Measurements from ENCODE around the gene NUP153. TPM values are rescaled to one million over a fixed set of nuclear protein-coding genes. Genes with fewer than 3 reads are reported as not detected.
A peak's percentile ranks its signal among the peaks of the same experiment; 100 is the strongest.
"Not testable (repeated sequence)": the region's sequence is repeated elsewhere in the genome, so short reads cannot be mapped to it uniquely, and the experiment has no call there.

The NUP153 gene
- polyA plus RNA-seq, 4 donors, result 7.6 to 31.6 (median 8.6) TPM

DNA sequence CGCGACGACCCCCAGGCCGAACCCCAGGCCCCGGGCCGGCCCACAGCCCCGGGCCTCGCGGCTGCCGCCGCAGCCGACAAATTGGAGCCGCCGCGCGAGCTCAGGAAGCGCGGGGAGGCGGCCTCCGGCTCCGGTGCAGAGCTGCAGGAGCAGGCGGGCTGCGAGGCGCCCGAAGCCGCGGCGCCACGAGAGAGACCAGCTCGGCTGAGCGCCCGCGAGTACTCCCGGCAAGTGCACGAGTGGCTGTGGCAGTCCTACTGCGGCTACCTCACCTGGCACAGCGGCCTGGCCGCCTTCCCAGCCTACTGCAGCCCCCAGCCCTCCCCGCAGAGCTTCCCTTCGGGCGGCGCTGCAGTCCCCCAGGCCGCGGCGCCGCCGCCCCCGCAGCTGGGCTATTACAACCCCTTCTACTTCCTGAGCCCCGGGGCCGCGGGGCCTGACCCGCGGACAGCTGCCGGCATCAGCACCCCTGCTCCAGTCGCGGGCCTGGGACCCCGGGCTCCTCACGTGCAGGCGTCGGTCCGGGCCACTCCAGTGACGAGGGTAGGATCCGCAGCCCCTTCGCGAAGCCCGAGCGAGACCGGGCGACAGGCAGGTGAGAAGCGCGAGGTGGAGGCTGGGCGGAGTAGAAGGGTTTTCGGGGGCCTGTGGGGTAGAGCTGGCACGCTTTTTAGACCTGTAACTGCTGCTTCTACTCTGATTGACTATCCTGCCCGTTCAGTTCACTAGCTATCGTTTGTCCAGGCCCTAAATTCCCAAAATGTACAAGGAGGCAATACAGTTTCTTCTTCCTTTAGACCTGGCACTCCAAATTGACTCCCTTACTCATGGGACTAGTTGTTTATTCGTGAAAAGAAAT, 106.0 kb downstream of the NUP153 start:
- FAIRE-seq (no peak), DNase-seq (peak; percentile 45 to 81)
- Histone ChIP-seq H3K27ac (ENCODE audit: low read depth in 1 of 3, low read length in 2 of 3) (peak overlapping the region; percentile 70 to 97 (median 90)), H3K4me1 (ENCODE audit: control insufficient read depth in 3 of 3, insufficient read depth in 2 of 3, low read depth in 1 of 3, low read length in 2 of 3) (peaks cover 2 to 4% (median 3%) of the 10 kb centered on the region in 3 donors), H3K27me3 (ENCODE audit: control insufficient read depth in 3 of 3, insufficient read depth in 3 of 3, low read length in 3 of 3) (no peaks in the 10 kb centered on the region), H3K9me3 (ENCODE audit: control insufficient read depth in 2 of 2, insufficient read depth in 1 of 2, low read depth in 1 of 2, low read length in 1 of 2) (peaks cover 0 to 3% of the 10 kb centered on the region in 2 donors), H3K36me3 (ENCODE audit: control insufficient read depth in 3 of 3, insufficient read depth in 2 of 3, low read depth in 1 of 3, low read length in 3 of 3) (peaks cover under 1 to 12% (median 4%) of the 10 kb centered on the region in 3 donors), H3K4me3 (ENCODE audit: low read depth in 1 of 3, low read length in 3 of 3) (peak overlapping the region; percentile 74 to 94 (median 79))
- 0 to 1% (median 0%) methylated on average over 63 to 77 of the region's 77 CpGs for WGBS, 3 donors

DNA sequence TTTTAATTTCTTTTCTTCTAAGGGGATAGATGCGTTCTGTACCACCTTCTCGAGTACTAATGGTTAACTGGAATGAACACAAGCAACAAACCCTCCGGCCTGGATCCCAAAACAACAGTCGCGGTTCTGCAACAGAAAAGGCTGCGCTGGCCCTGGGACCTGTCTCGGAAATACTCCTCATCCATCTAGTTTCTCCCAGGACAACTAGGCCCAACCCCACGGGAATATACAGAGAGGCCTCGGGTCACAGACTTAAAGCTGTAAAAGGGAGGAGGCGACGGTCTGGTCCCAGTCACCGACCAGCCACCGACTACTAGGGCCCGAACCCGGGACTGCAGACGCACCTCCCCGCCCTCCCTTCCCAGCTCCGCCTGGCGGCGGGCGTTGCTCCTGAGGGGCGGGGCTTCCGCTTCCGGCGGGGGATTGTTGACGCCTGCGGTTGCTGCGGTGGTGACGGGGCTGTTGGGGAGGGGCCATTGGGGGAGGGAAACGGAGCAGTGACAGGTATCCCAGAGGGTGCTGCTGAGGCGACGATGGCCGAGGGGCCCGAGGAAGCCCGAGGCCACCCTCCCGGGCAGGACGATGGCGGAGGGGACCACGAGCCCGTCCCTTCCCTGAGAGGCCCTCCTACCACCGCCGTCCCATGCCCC, 106.7 kb downstream of the NUP153 start, which contains the start of gene FAM8A1:
TSS of gene FAM8A1 (plus strand) at position 426 of the 650 bp plus-strand sequence. CDS start at position 534, 108 bp downstream.
- H3K9me3 ChIP-seq (ENCODE audit: control insufficient read depth in 2 of 2, insufficient read depth in 1 of 2, low read depth in 1 of 2, low read length in 1 of 2), result peaks cover 0 to 3% of the 10 kb centered on the region in 2 donors
- H3K27ac ChIP-seq (ENCODE audit: low read depth in 1 of 3, low read length in 2 of 3), result peak within 1 kb of the TSS; percentile 70 to 97 (median 90)
- no peaks in the 10 kb centered on the region for H3K27me3 ChIP-seq (ENCODE audit: control insufficient read depth in 3 of 3, insufficient read depth in 3 of 3, low read length in 3 of 3)
- peaks cover 0 to 9% (median 4%) of the 10 kb centered on the region in 3 donors for H3K36me3 ChIP-seq (ENCODE audit: control insufficient read depth in 3 of 3, insufficient read depth in 2 of 3, low read depth in 1 of 3, low read length in 3 of 3)
- H3K4me1 ChIP-seq (ENCODE audit: control insufficient read depth in 3 of 3, insufficient read depth in 2 of 3, low read depth in 1 of 3, low read length in 2 of 3), result peaks cover 2 to 4% (median 3%) of the 10 kb centered on the region in 3 donors
- peak within 1 kb of the TSS; percentile 74 to 94 (median 79) for H3K4me3 ChIP-seq (ENCODE audit: low read depth in 1 of 3, low read length in 3 of 3)
- WGBS, 3 donors, result 6 to 11% (median 7%) methylated on average over 32 to 42 of the region's 42 CpGs
- FAIRE-seq (no peak), DNase-seq (peak; percentile 95 to 98)

DNA sequence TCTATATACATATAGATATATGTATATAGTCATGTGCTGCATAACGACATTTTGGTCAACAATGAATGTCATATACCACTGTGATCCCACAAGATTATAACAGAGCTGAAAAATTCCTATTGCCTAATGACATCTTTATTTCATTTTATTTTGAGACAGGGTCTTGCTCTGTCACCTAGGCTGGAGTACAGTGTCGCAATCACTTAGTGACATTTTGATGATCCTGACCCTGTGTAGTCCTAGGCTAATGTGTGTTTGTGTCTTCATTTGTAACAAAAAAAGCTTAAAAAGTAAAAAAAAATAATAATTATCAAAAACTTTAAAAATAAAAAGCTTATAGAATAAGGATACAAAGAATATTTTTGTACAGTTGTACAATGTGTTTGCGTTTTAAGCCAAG, 110.6 kb downstream of the NUP153 start:
- no peak overlapping the region for H3K4me3 ChIP-seq (ENCODE audit: low read depth in 1 of 3, low read length in 3 of 3)
- FAIRE-seq, result no peak
- H3K27ac ChIP-seq (ENCODE audit: low read depth in 1 of 3, low read length in 2 of 3), result no peak overlapping the region
- WGBS, 3 donors, result 91 to 94% (median 94%) methylated on average over 3 of the region's 3 CpGs
- H3K4me1 ChIP-seq (ENCODE audit: control insufficient read depth in 3 of 3, insufficient read depth in 2 of 3, low read depth in 1 of 3, low read length in 2 of 3), result no peaks in the 10 kb centered on the region
- H3K36me3 ChIP-seq (ENCODE audit: control insufficient read depth in 3 of 3, insufficient read depth in 2 of 3, low read depth in 1 of 3, low read length in 3 of 3), result no peaks in the 10 kb centered on the region
- no peaks in the 10 kb centered on the region for H3K27me3 ChIP-seq (ENCODE audit: control insufficient read depth in 3 of 3, insufficient read depth in 3 of 3, low read length in 3 of 3)
- H3K9me3 ChIP-seq (ENCODE audit: control insufficient read depth in 2 of 2, insufficient read depth in 1 of 2, low read depth in 1 of 2, low read length in 1 of 2), result peaks cover 0 to 3% of the 10 kb centered on the region in 2 donors
- DNase-seq, result no peak

DNA sequence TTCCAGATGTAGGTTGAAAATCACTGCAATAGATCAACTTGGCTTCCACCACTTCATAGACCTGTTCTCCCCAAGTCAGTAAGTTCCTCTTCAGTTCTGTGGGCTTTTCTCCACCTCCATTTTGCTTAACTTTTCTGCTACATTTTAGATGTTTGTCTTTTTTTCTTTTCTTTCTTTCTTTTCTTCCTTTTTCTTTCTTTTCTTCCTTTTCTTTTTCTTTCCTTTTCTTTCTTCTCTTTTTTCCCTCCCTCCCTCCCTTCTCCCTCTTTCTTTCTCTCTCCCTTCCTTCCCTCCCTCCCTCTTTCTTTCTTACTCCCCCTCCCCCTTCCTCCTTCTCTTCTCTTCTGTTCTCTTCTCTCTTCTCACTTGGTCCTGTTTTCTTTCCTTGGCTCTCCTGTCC, 113.5 kb downstream of the NUP153 start:
- FAIRE-seq, result no peak
- Histone ChIP-seq H3K4me3 (ENCODE audit: low read depth in 1 of 3, low read length in 3 of 3) (no peak overlapping the region), H3K9me3 (ENCODE audit: control insufficient read depth in 2 of 2, insufficient read depth in 1 of 2, low read depth in 1 of 2, low read length in 1 of 2) (peaks cover 0 to 3% of the 10 kb centered on the region in 2 donors), H3K27me3 (ENCODE audit: control insufficient read depth in 3 of 3, insufficient read depth in 3 of 3, low read length in 3 of 3) (no peaks in the 10 kb centered on the region), H3K36me3 (ENCODE audit: control insufficient read depth in 3 of 3, insufficient read depth in 2 of 3, low read depth in 1 of 3, low read length in 3 of 3) (no peaks in the 10 kb centered on the region), H3K4me1 (ENCODE audit: control insufficient read depth in 3 of 3, insufficient read depth in 2 of 3, low read depth in 1 of 3, low read length in 2 of 3) (no peaks in the 10 kb centered on the region), H3K27ac (ENCODE audit: low read depth in 1 of 3, low read length in 2 of 3) (no peak overlapping the region)
- no peak for DNase-seq

DNA sequence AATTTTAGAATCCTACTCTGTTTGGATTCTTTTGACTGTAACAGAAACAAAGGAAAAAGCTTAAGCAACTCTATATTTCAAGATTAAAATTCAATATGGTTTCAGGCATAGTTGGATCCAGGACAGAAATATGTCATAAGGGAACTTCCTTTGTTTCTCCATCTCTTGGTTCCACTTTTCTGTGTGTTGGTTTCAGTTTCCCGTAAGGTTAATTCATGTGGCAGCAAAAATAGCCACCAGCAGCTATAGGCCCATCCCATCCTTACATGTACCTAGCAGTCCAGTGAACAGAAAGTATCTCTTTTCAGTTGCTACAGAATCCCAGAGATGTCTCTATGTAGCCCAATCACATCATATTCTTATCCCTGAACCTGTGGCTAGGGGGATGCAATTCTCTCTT, 115.4 kb downstream of the NUP153 start:
- 60 to 78% (median 74%) methylated on average over 1 of the region's 1 CpG for WGBS, 3 donors
- Histone ChIP-seq H3K9me3 (ENCODE audit: control insufficient read depth in 2 of 2, insufficient read depth in 1 of 2, low read depth in 1 of 2, low read length in 1 of 2) (no peaks in the 10 kb centered on the region), H3K4me1 (ENCODE audit: control insufficient read depth in 3 of 3, insufficient read depth in 2 of 3, low read depth in 1 of 3, low read length in 2 of 3) (no peaks in the 10 kb centered on the region), H3K4me3 (ENCODE audit: low read depth in 1 of 3, low read length in 3 of 3) (no peak overlapping the region), H3K36me3 (ENCODE audit: control insufficient read depth in 3 of 3, insufficient read depth in 2 of 3, low read depth in 1 of 3, low read length in 3 of 3) (no peaks in the 10 kb centered on the region), H3K27me3 (ENCODE audit: control insufficient read depth in 3 of 3, insufficient read depth in 3 of 3, low read length in 3 of 3) (no peaks in the 10 kb centered on the region), H3K27ac (ENCODE audit: low read depth in 1 of 3, low read length in 2 of 3) (peak overlapping the region in 1 of 3 donors; percentile 44)
- DNase-seq (no peak), FAIRE-seq (no peak)

DNA sequence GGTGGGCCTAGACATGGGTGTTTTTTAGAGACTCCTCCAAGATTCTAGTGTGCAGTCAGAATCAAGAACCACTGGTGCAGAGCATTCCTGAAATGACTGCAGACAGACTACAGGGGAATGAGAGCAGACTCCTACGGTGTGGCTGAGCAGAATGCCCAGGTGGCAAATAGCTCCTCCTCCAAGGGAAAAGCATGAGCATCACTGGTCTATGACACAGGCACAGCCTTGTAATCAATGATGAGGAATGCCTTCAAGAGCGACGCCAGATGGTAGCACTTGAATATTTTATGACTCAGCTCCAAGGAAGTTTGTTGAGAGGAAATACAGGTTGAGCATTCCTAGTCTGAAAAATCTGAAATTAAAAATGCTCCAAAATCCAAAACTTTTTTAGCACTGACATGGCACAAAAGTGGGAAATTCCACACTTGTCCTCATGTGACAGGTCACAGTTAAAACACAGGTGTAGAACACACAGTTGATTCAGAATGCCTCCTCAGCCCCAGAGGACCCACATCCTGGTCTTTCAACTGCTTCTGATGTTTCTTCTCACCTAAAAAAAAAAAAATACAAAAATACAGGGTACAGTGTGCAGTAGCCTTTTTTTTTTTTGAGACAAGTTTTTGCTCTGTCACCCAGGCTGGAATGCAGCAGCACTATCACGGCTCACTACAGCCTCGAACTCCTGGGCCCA, 117.2 kb downstream of the NUP153 start:
- no peaks in the 10 kb centered on the region for H3K4me1 ChIP-seq (ENCODE audit: control insufficient read depth in 3 of 3, insufficient read depth in 2 of 3, low read depth in 1 of 3, low read length in 2 of 3)
- 42 to 61% (median 51%) methylated on average over 5 of the region's 5 CpGs for WGBS, 3 donors
- H3K36me3 ChIP-seq (ENCODE audit: control insufficient read depth in 3 of 3, insufficient read depth in 2 of 3, low read depth in 1 of 3, low read length in 3 of 3), result no peaks in the 10 kb centered on the region
- H3K27ac ChIP-seq (ENCODE audit: low read depth in 1 of 3, low read length in 2 of 3), result no peak overlapping the region
- FAIRE-seq (no peak), DNase-seq (peak; percentile 74 to 83)
- H3K4me3 ChIP-seq (ENCODE audit: low read depth in 1 of 3, low read length in 3 of 3), result no peak overlapping the region
- no peaks in the 10 kb centered on the region for H3K9me3 ChIP-seq (ENCODE audit: control insufficient read depth in 2 of 2, insufficient read depth in 1 of 2, low read depth in 1 of 2, low read length in 1 of 2)
- no peaks in the 10 kb centered on the region for H3K27me3 ChIP-seq (ENCODE audit: control insufficient read depth in 3 of 3, insufficient read depth in 3 of 3, low read length in 3 of 3)

DNA sequence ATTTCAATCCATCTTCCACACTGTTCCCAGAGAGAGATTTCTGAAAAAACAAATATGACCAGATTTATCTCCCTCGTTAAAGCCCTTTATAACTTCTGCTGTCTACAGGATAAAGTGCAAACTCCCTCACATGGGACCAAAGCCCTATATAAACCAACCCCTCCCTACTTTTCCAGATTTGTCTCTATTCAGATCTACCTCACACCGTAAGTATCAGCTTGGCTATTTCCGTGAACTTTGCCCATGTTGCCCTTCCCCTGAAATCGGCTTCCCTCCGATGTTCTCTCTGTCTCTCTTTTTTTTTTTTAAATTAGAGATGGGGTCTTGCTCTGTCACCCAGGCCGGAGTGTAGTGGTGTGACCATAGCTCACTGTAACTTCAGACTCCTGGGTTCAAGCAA, 118.7 kb downstream of the NUP153 start:
- no peak for FAIRE-seq
- no peaks in the 10 kb centered on the region for H3K27me3 ChIP-seq (ENCODE audit: control insufficient read depth in 3 of 3, insufficient read depth in 3 of 3, low read length in 3 of 3)
- H3K9me3 ChIP-seq (ENCODE audit: control insufficient read depth in 2 of 2, insufficient read depth in 1 of 2, low read depth in 1 of 2, low read length in 1 of 2), result no peaks in the 10 kb centered on the region
- no peaks in the 10 kb centered on the region for H3K36me3 ChIP-seq (ENCODE audit: control insufficient read depth in 3 of 3, insufficient read depth in 2 of 3, low read depth in 1 of 3, low read length in 3 of 3)
- peak overlapping the region in 1 of 3 donors; percentile 9 for H3K27ac ChIP-seq (ENCODE audit: low read depth in 1 of 3, low read length in 2 of 3)
- no peaks in the 10 kb centered on the region for H3K4me1 ChIP-seq (ENCODE audit: control insufficient read depth in 3 of 3, insufficient read depth in 2 of 3, low read depth in 1 of 3, low read length in 2 of 3)
- peak; percentile 43 to 62 for DNase-seq
- 31 to 68% (median 42%) methylated on average over 6 of the region's 6 CpGs for WGBS, 3 donors
- no peak overlapping the region for H3K4me3 ChIP-seq (ENCODE audit: low read depth in 1 of 3, low read length in 3 of 3)

DNA sequence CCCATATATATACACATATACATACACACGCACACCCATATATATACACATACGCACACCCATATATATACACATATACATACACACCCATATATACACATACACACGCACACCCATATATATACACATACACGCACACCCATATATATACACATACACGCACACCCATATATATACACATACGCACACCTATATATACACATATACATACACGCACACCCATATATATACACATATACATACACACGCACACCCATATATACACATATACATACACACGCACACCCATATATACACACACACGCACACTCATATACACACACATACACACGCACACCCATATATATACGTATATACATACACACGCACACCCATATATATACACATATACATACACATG, 120.1 kb downstream of the NUP153 start:
- H3K4me3 ChIP-seq (ENCODE audit: low read depth in 1 of 3, low read length in 3 of 3); H3K27ac ChIP-seq (ENCODE audit: low read depth in 1 of 3, low read length in 2 of 3); H3K36me3 ChIP-seq (ENCODE audit: control insufficient read depth in 3 of 3, insufficient read depth in 2 of 3, low read depth in 1 of 3, low read length in 3 of 3); H3K27me3 ChIP-seq (ENCODE audit: control insufficient read depth in 3 of 3, insufficient read depth in 3 of 3, low read length in 3 of 3); DNase-seq; H3K4me1 ChIP-seq (ENCODE audit: control insufficient read depth in 3 of 3, insufficient read depth in 2 of 3, low read depth in 1 of 3, low read length in 2 of 3); H3K9me3 ChIP-seq (ENCODE audit: control insufficient read depth in 2 of 2, insufficient read depth in 1 of 2, low read depth in 1 of 2, low read length in 1 of 2); FAIRE-seq: not testable (repeated sequence)
- 95 to 96% (median 96%) methylated on average over 13 of the region's 13 CpGs for WGBS, 3 donors

All from small intestine (tissue), 7 donors.